ENCODE data around the gene TACC2. TPM values are rescaled to one million over a fixed set of nuclear protein-coding genes. Genes with fewer than 3 reads are reported as not detected.

The TACC2 gene
- total and polyA plus RNA-seq, 2 donors (not counting 3 experiments of a cell fraction or from before 2014, with no cell fraction given), result 14.4 to 46.2 TPM

DNA sequence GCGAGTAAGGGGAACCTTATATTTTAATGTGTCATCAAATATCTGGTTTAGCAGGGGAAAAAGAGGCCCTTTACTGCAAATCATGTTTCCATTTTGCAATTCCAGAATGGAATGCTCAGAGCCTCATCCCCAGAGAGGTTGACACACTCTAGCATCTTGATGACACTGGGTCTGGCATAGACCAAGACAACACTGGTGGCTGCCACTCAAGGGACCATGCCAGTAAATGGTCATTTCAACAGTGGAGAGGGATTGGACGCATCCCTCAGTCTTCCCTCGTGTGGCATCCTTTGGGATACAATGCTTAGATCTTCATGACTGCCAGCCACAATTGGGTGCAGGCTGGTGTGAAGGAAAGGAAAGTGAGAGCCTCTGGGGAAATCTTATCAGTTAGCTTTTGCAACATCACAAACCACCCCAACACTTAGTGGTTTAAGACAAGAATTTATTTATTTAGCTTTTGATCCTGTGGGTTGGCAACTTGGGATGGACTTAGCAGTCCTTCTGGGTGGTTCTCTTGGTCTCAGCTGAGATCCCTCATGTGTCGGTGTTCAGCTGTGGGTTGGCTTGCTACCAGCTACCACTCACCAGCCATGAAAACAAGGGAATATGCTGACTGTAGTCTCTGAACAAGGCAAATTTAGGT lies 21.6 kb downstream of the TACC2 start:
- intact Hi-C loops (cut with micrococcal nuclease), result no loop called here
- Histone ChIP-seq H3K9me1 (replicated peaks; ENCODE audit: control insufficient read depth, extremely low read depth, insufficient read depth, low read length) (no peaks in the 10 kb centered on the region), H3K4me2 (ENCODE audit: insufficient read depth, low read length) (no peak overlapping the region), H3K79me2 (ENCODE audit: control insufficient read depth, insufficient read depth, low read length) (no peaks in the 10 kb centered on the region), H3K9ac (replicated peaks; ENCODE audit: extremely low read depth, insufficient read depth, low read length) (no peak overlapping the region), H4K20me1 (replicated peaks; ENCODE audit: control insufficient read depth, extremely low read depth, insufficient read depth, low read length) (no peaks in the 10 kb centered on the region), H3K36me3 (ENCODE audit: control insufficient read depth in 2 of 2, extremely low read depth in 1 of 2, insufficient read depth in 2 of 2, low read length in 2 of 2) (no peaks in the 10 kb centered on the region), H3K27me3 (ENCODE audit: control insufficient read depth in 2 of 2, insufficient read depth in 2 of 2, low read length in 2 of 2) (no peaks in the 10 kb centered on the region), H3K27ac (ENCODE audit: insufficient read depth, low read depth, low read length) (no peak overlapping the region), H3K4me1 (ENCODE audit: control insufficient read depth, extremely low read depth, insufficient read depth, low read length) (no peaks in the 10 kb centered on the region), H2AFZ (ENCODE audit: low read depth, low read length) (no peak overlapping the region), H3K9me3 (replicated peaks; ENCODE audit: control insufficient read depth, insufficient read depth, low read length) (no peaks in the 10 kb centered on the region), H3K4me3 (replicated peaks in 1 of 3; ENCODE audit: insufficient read depth in 1 of 3, low read depth in 1 of 3, low read length in 3 of 3) (no peak overlapping the region)
- dilution Hi-C loops (cut with MboI; ENCODE audit: extremely low pct_ligation_motif_present, low sequenced_read_pairs), result no loop called here
- FAIRE-seq, result no peak
- ChIA-PET POLR2A (no interaction called here), CTCF (interaction anchor here (1.0 to 1.3 kb wide), 2 partner anchors 11 to 41 kb away, joined by 3 read pairs; no protein-coding TSS in a partner anchor)
- TF ChIP-seq EZH2 (IDR thresholded peaks at IDR 0.05; ENCODE audit: borderline replicate concordance, low read depth, low read length, severe bottlenecking), result no peak
- TF ChIP-seq POLR2A (IDR thresholded peaks at IDR 0.05; ENCODE audit: low read depth, low read length), result no peak
- TF ChIP-seq GATA2 (IDR thresholded peaks at IDR 0.05; ENCODE audit: insufficient read depth, insufficient read length, low read depth, low read length), result no peak
- no peak for TF ChIP-seq MYC (IDR thresholded peaks at IDR 0.05; ENCODE audit: low read depth, low read length)
- TF ChIP-seq JUN (IDR thresholded peaks at IDR 0.05; ENCODE audit: borderline replicate concordance, insufficient read depth, insufficient read length, low read depth), result no peak
- TF ChIP-seq, protein P1, sequence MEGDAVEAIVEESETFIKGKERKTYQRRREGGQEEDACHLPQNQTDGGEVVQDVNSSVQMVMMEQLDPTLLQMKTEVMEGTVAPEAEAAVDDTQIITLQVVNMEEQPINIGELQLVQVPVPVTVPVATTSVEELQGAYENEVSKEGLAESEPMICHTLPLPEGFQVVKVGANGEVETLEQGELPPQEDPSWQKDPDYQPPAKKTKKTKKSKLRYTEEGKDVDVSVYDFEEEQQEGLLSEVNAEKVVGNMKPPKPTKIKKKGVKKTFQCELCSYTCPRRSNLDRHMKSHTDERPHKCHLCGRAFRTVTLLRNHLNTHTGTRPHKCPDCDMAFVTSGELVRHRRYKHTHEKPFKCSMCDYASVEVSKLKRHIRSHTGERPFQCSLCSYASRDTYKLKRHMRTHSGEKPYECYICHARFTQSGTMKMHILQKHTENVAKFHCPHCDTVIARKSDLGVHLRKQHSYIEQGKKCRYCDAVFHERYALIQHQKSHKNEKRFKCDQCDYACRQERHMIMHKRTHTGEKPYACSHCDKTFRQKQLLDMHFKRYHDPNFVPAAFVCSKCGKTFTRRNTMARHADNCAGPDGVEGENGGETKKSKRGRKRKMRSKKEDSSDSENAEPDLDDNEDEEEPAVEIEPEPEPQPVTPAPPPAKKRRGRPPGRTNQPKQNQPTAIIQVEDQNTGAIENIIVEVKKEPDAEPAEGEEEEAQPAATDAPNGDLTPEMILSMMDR (IDR thresholded peaks at IDR 0.05; ENCODE audit: extremely low read depth in 1 of 2, insufficient read depth in 1 of 2, low read depth in 1 of 2, low read length in 2 of 2), result no peak
- DNase-seq (ENCODE audit: low read depth, low spot score), result no peak
- BruUV-seq (replicated peaks), result no TSS peak
